ENCODE data around the gene ABTB2. TPM values are rescaled to one million over a fixed set of nuclear protein-coding genes. Genes with fewer than 3 reads are reported as not detected.
A peak's percentile ranks its signal among the peaks of the same experiment; 100 is the strongest.

ABTB2 gene
- total RNA-seq, 2 experiments from 2014 or later, result 0.91 to 0.97 TPM

DNA sequence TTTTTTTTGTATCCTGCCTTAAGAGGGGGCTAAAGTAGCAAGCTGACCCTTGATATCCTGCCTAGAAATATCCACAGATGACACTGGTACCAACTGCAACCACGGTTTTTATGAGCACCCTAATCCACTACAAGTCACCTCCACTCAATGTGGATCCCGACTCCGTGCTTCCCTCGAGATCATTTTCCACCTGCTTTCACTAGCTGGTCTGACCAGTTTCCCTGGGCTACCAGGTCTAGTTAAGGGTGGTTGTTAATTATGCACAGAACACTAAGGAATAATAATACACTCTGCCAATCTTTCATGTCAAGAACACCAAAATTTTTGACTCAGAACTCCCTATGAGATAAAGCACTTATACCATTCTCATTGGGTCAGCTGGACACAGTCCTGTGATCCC, 82.3 kb downstream of the ABTB2 start:
- ATAC-seq (ENCODE audit: low read depth) (no peak), DNase-seq (no peak)
- POLR2A ChIA-PET, result no interaction called here
- H3K27me3 Mint-ChIP-seq, result peaks cover 3% of the 10 kb centered on the region
- H3K36me3 Mint-ChIP-seq, result no peaks in the 10 kb centered on the region
- no peaks in the 10 kb centered on the region for H3K4me1 Mint-ChIP-seq
- no peaks in the 10 kb centered on the region for H3K9me3 Mint-ChIP-seq
- no peak overlapping the region for H3K4me3 Mint-ChIP-seq
- H3K27ac Mint-ChIP-seq, result no peak overlapping the region

DNA sequence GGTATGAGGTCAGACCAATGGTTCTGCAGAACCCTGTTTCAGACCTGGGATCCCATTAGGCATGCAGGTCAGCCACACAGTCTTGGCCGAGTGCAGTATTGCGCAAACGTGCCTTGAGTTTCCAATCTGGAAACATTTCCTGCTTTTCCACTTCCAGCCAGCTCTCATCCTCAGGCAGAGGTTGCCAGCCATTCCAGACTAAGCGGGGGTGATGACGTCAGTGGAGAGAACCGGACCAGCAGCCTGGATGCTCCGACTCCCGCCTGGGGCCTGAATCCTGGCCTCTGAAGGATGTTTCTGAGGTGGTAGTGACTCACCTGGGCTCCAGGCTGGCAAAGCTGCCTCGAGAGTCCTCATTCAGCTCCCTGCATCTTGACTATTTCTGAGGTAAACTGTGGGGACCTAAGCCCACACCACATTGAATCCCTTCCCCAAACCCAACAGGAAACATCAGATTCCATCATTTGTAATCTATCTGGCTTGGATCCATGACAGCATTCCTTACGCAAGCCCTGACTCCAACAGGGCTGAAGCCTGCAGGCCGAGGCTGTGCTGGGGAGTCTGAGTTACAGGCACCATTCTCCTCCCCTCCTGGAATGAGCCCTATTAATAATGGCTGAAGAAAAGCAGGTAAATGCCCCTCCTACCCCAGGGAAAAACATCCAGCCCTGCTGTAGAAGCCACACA, 83.0 kb downstream of the ABTB2 start:
- H3K4me3 Mint-ChIP-seq, result no peak overlapping the region
- no peak overlapping the region for H3K27ac Mint-ChIP-seq
- ATAC-seq (ENCODE audit: low read depth) (no peak), DNase-seq (no peak)
- no peaks in the 10 kb centered on the region for H3K4me1 Mint-ChIP-seq
- no peaks in the 10 kb centered on the region for H3K36me3 Mint-ChIP-seq
- POLR2A ChIA-PET, result no interaction called here
- no peaks in the 10 kb centered on the region for H3K9me3 Mint-ChIP-seq
- H3K27me3 Mint-ChIP-seq, result peaks cover 3% of the 10 kb centered on the region

DNA sequence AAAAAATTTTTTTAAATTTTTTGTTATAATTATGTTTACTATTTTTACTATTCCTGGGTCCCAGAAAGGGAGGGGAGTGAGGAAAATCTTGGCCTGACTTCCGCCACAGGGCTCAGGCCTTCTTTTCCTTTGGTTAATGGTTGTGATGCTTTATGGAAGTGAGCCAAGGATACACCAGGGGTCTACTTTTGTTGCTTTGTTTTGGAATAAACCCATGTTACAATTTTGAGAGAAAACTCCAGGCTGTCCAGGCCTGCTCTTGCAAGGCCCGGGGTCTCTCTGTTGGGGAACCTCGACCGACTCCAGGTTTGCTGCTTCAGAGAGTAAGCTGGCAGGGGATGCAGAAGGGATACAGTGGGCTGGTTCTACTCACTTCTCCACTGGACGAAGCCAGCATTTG, 84.7 kb downstream of the ABTB2 start:
- Mint-ChIP-seq H3K27me3 (no peaks in the 10 kb centered on the region), H3K27ac (no peak overlapping the region), H3K4me1 (peaks cover 3% of the 10 kb centered on the region), H3K9me3 (no peaks in the 10 kb centered on the region), H3K4me3 (no peak overlapping the region), H3K36me3 (peaks cover 1% of the 10 kb centered on the region)
- POLR2A ChIA-PET, result no interaction called here
- no peak for ATAC-seq (ENCODE audit: low read depth)
- DNase-seq, result no peak

DNA sequence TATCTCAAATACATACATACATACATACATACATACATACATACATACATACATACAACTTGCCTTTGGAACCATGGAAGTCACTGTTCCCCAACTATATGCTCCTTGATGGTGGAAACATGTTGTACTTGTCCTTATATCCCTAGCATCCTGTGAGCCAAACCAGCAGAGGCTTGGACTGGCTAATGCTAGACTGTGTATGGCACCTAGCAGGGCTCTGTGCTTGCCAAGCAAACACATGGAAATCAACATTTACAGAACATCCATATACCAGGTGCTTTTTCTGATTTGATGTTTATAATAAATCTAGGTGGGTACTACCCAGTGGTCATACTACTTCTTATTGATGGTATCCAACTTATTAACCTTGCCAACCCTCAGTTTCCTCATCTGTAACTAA, 86.1 kb downstream of the ABTB2 start:
- POLR2A ChIA-PET, result no interaction called here
- Mint-ChIP-seq H3K36me3 (peaks cover 1% of the 10 kb centered on the region), H3K4me1 (peaks cover 3% of the 10 kb centered on the region), H3K9me3 (no peaks in the 10 kb centered on the region), H3K4me3 (no peak overlapping the region), H3K27ac (no peak overlapping the region), H3K27me3 (peaks cover 3% of the 10 kb centered on the region)
- no peak for DNase-seq
- ATAC-seq (ENCODE audit: low read depth), result no peak

DNA sequence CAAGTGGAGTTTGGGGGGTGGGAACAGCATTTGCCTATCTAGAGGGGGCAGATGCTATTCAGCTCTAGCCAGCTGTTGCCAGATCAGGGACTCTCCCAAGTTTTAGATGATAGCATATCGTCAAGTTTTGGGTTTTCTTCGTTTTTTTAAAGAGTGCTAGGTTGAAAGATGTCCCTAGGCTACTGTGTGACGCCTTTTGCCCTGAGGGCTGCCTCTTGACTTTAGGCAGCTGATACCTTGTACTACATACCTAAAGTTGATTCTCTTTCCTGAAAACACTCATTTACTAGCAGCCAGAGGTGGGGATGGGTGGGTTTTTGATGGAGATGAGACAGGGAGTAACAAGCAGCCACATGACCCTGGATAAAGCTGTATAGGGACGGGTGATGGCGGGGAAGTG, 87.1 kb downstream of the ABTB2 start:
- POLR2A ChIA-PET, result no interaction called here
- Mint-ChIP-seq H3K4me3 (no peak overlapping the region), H3K27ac (no peak overlapping the region), H3K4me1 (peaks cover 7% of the 10 kb centered on the region), H3K36me3 (peaks cover 3% of the 10 kb centered on the region), H3K27me3 (peaks cover 5% of the 10 kb centered on the region), H3K9me3 (no peaks in the 10 kb centered on the region)
- DNase-seq (no peak), ATAC-seq (ENCODE audit: low read depth) (no peak)

DNA sequence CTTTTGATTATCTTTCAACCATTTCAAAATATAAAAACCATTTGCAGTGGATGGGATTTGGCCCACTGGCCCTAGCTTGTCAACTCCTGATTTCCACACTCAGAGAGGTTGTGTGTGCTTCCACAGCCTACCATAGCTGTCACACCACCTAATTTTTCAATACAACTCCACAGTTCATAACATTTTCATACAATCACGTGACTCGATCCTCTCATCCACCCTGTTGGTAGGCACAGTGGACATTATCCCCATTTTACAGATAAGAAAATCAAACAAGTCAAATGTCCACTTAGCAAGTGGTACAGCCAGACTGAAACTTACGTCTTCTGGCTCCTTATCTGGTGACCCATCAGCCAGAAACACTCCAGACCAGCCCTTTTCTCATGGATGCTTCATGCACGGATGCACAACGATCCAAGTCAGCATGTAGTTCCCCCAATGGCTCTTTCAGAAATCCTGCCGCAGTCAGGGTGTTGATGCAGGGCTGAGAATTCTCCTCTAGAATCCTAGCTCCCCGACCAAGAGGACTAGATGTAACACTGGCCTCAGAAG, 88.0 kb downstream of the ABTB2 start:
- POLR2A ChIA-PET, result interaction anchor here (0.7 kb wide), 1 partner anchor 38 kb away, joined by 3 read pairs; no protein-coding TSS in a partner anchor
- Mint-ChIP-seq H3K4me3 (no peak overlapping the region), H3K27me3 (peaks cover 5% of the 10 kb centered on the region), H3K36me3 (peaks cover 3% of the 10 kb centered on the region), H3K4me1 (peaks cover 7% of the 10 kb centered on the region), H3K27ac (no peak overlapping the region), H3K9me3 (no peaks in the 10 kb centered on the region)
- ATAC-seq (ENCODE audit: low read depth), result no peak
- no peak for DNase-seq

DNA sequence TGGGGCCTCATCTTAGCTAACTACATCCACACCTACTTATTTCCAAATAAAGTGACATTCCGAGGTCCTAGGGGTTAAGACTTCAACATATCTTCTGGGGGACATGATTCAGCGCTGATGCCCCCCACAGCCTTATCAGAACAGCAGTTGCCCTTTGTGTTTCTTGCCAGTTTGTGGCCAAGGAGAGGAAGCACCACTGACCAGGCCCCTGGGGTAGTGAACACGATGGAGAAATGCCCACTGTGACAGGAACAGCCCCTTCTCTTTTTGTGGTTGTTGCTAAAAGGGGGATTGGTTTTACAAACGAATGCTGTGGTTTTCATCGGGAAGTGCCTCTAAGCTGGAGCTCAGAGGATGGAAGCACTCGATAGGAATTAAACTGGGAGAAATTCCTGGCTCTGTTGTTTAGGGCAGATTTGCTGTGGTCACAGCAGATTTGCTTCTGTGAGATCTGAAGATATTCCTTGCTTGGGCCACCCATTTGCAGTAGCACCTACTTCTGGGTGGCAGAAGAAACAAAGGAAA, 88.8 kb downstream of the ABTB2 start:
- H3K4me3 Mint-ChIP-seq, result no peak overlapping the region
- DNase-seq (no peak), ATAC-seq (ENCODE audit: low read depth) (no peak)
- H3K27ac Mint-ChIP-seq, result no peak overlapping the region
- H3K36me3 Mint-ChIP-seq, result peaks cover 3% of the 10 kb centered on the region
- peaks cover 7% of the 10 kb centered on the region for H3K4me1 Mint-ChIP-seq
- POLR2A ChIA-PET, result no interaction called here
- no peaks in the 10 kb centered on the region for H3K9me3 Mint-ChIP-seq
- peaks cover 5% of the 10 kb centered on the region for H3K27me3 Mint-ChIP-seq

DNA sequence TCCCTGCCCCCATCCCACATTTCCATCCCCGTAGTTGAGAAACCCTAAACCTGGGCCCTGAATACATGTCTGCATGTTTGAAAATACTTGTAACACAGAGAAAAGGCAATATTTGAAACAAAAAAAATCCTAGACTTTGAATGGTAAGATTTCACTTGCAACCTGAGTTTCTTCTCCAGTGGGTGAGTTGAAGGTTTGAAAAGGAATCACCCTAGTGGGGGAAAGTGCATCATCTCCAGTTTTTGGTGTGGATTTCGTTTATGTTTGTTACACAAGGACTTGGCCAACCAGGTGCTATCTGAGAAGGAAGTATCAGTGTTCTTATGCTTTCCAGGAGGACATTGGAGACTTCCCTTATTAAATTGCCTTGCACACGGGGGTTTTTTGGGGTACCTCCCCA, 90.4 kb downstream of the ABTB2 start:
- H3K27me3 Mint-ChIP-seq, result peaks cover 5% of the 10 kb centered on the region
- no peaks in the 10 kb centered on the region for H3K9me3 Mint-ChIP-seq
- peaks cover 3% of the 10 kb centered on the region for H3K36me3 Mint-ChIP-seq
- DNase-seq, result no peak
- H3K27ac Mint-ChIP-seq, result no peak overlapping the region
- peaks cover 7% of the 10 kb centered on the region for H3K4me1 Mint-ChIP-seq
- no peak for ATAC-seq (ENCODE audit: low read depth)
- POLR2A ChIA-PET, result no interaction called here
- H3K4me3 Mint-ChIP-seq, result no peak overlapping the region

DNA sequence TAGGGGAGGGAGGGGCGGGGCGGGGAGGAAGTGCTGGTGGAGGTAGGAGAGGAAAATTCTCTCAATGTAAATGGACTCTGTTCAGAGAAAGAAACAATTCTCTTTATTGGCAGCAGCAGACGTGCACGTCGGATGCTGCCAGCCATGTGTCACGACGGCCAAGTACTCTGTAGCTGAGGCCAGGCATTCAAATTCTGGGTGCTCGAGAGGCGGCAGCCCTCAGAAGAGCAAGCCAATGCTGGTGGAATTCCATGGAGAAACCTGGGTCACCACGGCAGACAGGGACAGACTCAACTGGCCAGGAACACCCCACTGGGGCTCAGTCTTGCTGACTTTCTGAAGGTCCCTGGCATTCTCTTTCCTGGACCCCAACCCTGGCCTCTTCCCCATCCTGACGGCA, 90.8 kb downstream of the ABTB2 start:
- H3K27ac Mint-ChIP-seq, result no peak overlapping the region
- POLR2A ChIA-PET, result no interaction called here

DNA sequence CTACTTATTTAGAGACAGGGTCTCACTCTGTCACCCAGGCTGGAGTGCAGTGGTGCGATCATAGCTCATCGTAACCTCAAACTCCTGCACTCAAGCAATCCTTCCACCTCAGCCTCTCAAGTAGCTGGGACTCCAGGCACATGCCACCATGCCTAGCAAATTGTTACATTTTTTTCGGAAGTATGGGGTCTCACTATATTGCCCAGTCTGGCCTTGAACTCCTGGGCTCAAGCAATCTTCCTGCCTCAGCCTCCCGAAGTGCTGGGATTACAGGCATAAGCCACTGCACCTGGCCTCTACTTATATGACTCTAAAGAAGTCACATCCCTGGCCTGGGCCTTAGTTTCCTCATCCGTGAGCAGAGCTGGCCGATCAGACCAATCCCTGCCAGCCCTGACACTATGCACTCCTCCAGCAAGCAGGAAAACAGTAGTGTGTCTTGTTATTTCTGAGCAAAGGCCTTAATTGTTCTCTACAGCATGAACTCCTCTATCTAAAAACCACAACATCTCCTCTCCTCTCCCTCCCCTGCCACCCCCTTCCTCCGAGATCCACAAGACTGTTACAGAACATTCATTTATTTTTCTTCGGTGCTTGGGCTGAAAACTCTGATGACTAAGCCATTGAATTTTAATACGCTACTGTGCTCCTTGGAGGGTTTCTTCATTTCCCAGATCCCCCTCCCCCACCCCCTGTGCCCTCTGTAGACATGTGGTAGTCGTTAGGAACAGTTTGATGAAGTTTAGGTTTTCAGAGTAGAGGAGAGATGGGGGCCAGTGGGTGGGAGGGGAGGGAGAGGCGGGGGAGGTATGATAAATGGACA, 91.5 kb downstream of the ABTB2 start:
- ATAC-seq (ENCODE audit: low read depth), result no peak
- POLR2A ChIA-PET, result no interaction called here
- no peaks in the 10 kb centered on the region for H3K9me3 Mint-ChIP-seq

More for the DNA sequence above, 90.8 kb downstream of the ABTB2 start:
- Mint-ChIP-seq H3K27me3 (peaks cover 5% of the 10 kb centered on the region), H3K36me3 (peaks cover 3% of the 10 kb centered on the region), H3K9me3 (no peaks in the 10 kb centered on the region), H3K4me1 (peaks cover 7% of the 10 kb centered on the region), H3K4me3 (no peak overlapping the region)
- ATAC-seq (ENCODE audit: low read depth), result no peak
- no peak for DNase-seq

DNA sequence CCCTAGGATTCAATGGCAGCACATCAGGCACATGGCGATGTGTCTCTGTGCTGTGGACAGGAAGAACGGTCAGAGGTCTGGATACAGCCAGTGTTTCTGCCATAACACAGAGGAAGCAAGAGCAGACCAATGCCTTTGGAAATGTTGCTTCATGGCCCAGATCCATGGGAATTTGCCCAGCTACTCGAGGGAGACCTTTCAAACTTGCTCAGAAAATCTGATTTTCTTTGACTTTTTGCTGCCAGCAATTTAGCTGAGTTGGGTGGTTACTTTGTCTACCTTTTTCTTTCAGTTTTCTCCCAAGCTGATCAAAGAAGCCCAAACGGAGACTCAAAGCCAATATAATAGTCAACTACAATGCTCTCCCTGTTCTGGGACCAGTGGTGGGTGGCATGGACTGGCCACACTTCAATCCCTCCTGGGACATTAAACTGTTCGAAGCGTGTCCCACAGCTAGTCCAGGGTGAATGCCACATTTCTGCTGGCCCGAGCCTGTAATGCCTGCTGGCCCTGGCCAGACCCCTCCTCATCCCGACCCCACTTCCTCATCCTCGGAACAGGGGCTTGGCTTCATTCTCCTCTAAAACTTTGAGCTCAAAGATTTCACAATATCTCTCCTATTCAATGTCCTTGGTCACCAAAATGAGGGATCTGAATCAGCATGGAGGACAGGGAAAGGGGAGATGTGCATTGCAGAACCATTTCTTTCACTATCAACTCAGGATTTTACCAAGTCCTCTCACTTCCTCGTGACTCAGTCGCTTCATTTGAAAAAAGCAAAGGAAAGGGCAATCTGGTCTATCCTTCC, 93.3 kb downstream of the ABTB2 start:
- H3K4me3 Mint-ChIP-seq, result no peak overlapping the region

More for the DNA sequence above, 91.5 kb downstream of the ABTB2 start:
- Mint-ChIP-seq H3K27me3 (peaks cover 5% of the 10 kb centered on the region), H3K4me1 (peaks cover 7% of the 10 kb centered on the region), H3K27ac (peak overlapping the region; percentile 48), H3K36me3 (peaks cover 3% of the 10 kb centered on the region), H3K4me3 (no peak overlapping the region)
- DNase-seq, result no peak

DNA sequence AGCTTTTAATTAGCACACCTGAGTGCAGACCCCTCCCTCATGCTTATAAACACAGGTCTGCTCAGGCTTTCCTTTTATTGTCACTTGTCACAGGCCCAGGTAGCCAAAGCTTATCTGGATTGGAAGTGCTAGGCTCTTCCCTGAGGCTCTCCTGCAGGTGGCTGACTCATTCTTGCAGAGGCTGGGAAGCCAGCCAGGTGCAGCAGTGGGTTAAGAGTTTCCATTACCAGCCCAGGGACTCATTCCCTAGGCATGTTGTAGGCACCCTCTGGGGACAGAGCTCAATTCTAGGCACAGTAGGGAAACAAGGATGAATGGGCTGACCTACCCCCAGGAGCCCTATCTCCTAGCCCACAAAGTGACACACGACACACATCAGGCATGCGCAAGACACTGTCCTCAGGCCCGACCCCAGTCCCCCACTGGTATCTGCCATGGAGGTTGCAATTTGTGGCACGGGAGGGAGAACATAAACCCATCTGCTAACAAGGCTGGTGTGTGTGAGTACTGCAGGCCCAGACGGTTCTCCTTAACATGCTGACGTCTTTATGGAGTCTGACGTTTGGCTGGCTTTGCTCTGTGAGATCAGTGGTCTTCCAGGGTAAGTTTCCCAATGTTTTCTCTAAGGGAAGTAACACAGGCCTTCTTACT, 94.2 kb downstream of the ABTB2 start:
- Mint-ChIP-seq H3K36me3 (peaks cover 1% of the 10 kb centered on the region), H3K4me1 (peaks cover 4% of the 10 kb centered on the region), H3K4me3 (no peak overlapping the region), H3K9me3 (no peaks in the 10 kb centered on the region), H3K27ac (no peak overlapping the region), H3K27me3 (peaks cover 17% of the 10 kb centered on the region)
- ATAC-seq (ENCODE audit: low read depth) (no peak), DNase-seq (no peak)
- POLR2A ChIA-PET, result no interaction called here

More for the DNA sequence above, 93.3 kb downstream of the ABTB2 start:
- peaks cover 3% of the 10 kb centered on the region for H3K36me3 Mint-ChIP-seq
- peaks cover 12% of the 10 kb centered on the region for H3K27me3 Mint-ChIP-seq
- DNase-seq (no peak), ATAC-seq (ENCODE audit: low read depth) (no peak)
- peaks cover 7% of the 10 kb centered on the region for H3K4me1 Mint-ChIP-seq
- POLR2A ChIA-PET, result no interaction called here
- H3K27ac Mint-ChIP-seq, result no peak overlapping the region
- H3K9me3 Mint-ChIP-seq, result no peaks in the 10 kb centered on the region
